RWPE2 (cell line): Measurements from ENCODE around the gene PBX2.

ENCODE experiments used
- ATAC-seq: fragments of 200-7000 bp; cut with Tn5 transposase; 3 replicates; pipeline ENCODE4 v1.9.1; 2021; ENCODE audit warnings: low read depth
- DNase-seq: peaks from one replicate; pipeline ENCODE4 v3.0.0-alpha.2; 2020; ENCODE audit warnings: low spot score
- H3K27ac ChIP-seq: fragments of 450-650 bp; 2 replicates; pipeline ENCODE4 v1.5.1; 2017; ENCODE audit warnings: mild to moderate bottlenecking; ENCODE audit not compliant: poor library complexity, severe bottlenecking
- H3K27me3 ChIP-seq: fragments of 250-450 bp; sonication (Bioruptor Pico); 2 replicates; pipeline ENCODE4 v1.5.1; 2021; ENCODE audit warnings: mild to moderate bottlenecking, moderate library complexity; ENCODE audit not compliant: insufficient read depth, poor library complexity, severe bottlenecking
- H3K36me3 ChIP-seq: fragments of 250-450 bp; sonication (Bioruptor Pico); 2 replicates; pipeline ENCODE4 v1.5.1; 2020; ENCODE audit warnings: low read depth, mild to moderate bottlenecking, moderate library complexity
- H3K4me1 ChIP-seq: fragments of 250-450 bp; sonication (Bioruptor Pico); 2 replicates; pipeline ENCODE4 v1.5.1; 2021; ENCODE audit warnings: mild to moderate bottlenecking, moderate library complexity; ENCODE audit not compliant: insufficient read depth, poor library complexity, severe bottlenecking
- H3K4me3 ChIP-seq: fragments of 250-450 bp; sonication (Bioruptor Pico); 2 replicates; pipeline ENCODE4 v1.5.1; 2021; ENCODE audit warnings: mild to moderate bottlenecking, moderate library complexity; ENCODE audit not compliant: severe bottlenecking
- H3K9me3 ChIP-seq: fragments of 250-450 bp; sonication (Bioruptor Pico); 2 replicates; pipeline ENCODE4 v1.5.1; 2021; ENCODE audit warnings: mild to moderate bottlenecking, moderate library complexity; ENCODE audit not compliant: severe bottlenecking
- TF ChIP-seq, protein P1 (sequence below): fragments of 450-650 bp; IDR thresholded peaks from one replicate; pipeline ENCODE4 v1.5.1; 2017; ENCODE audit warnings: mild to moderate bottlenecking, moderate library complexity; ENCODE audit not compliant: poor library complexity, severe bottlenecking

Gene PBX2

GRCh38 chr6:32203426-32204267 is 13.6 kb upstream of the PBX2 start:
- Histone ChIP-seq H3K4me3 (no peak overlapping the region), H3K36me3 (no peaks in the 10 kb centered on the region), H3K27ac (no peak overlapping the region), H3K4me1 (no peaks in the 10 kb centered on the region), H3K27me3 (no peaks in the 10 kb centered on the region), H3K9me3 (no peaks in the 10 kb centered on the region)
- TF ChIP-seq, protein P1, sequence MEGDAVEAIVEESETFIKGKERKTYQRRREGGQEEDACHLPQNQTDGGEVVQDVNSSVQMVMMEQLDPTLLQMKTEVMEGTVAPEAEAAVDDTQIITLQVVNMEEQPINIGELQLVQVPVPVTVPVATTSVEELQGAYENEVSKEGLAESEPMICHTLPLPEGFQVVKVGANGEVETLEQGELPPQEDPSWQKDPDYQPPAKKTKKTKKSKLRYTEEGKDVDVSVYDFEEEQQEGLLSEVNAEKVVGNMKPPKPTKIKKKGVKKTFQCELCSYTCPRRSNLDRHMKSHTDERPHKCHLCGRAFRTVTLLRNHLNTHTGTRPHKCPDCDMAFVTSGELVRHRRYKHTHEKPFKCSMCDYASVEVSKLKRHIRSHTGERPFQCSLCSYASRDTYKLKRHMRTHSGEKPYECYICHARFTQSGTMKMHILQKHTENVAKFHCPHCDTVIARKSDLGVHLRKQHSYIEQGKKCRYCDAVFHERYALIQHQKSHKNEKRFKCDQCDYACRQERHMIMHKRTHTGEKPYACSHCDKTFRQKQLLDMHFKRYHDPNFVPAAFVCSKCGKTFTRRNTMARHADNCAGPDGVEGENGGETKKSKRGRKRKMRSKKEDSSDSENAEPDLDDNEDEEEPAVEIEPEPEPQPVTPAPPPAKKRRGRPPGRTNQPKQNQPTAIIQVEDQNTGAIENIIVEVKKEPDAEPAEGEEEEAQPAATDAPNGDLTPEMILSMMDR, result no peak
- ATAC-seq, result no peak
- DNase-seq, result no peak

DNA sequence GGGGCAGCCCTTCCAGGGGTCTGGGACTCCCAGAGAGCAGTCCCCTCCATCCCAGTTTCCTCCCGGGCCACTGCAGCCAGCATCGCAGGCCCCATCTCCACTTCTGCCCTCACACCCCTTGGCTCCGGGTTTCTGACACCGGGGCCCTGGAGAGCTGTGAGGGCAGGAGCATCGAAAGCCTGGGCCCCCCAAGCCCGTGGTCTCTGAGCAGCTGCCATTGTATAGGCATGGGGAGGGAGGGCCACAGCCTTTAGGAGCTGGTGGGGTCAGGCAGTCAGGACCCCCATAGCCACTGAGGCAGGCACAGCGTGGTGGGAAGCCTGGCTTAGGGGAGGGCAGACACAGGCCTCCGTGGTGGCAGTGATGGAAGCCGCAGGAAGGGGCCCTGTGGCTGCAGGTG is 12.2 kb upstream of the PBX2 start:
- TF ChIP-seq, protein P1, result no peak
- Histone ChIP-seq H3K4me1 (no peaks in the 10 kb centered on the region), H3K27ac (no peak overlapping the region), H3K9me3 (no peaks in the 10 kb centered on the region), H3K36me3 (no peaks in the 10 kb centered on the region), H3K27me3 (no peaks in the 10 kb centered on the region), H3K4me3 (no peak overlapping the region)
- DNase-seq (no peak), ATAC-seq (no peak)

- Histone ChIP-seq H3K27me3 (no peaks in the 10 kb centered on the region), H3K4me3 (no peak overlapping the region), H3K4me1 (no peaks in the 10 kb centered on the region), H3K9me3 (no peaks in the 10 kb centered on the region), H3K36me3 (no peaks in the 10 kb centered on the region), H3K27ac (no peak overlapping the region)
- DNase-seq (no peak), ATAC-seq (no peak)
- TF ChIP-seq, protein P1, result no peak
These were observed 10.9 kb upstream of the PBX2 start for GRCh38 chr6:32200711-32201475.

DNA sequence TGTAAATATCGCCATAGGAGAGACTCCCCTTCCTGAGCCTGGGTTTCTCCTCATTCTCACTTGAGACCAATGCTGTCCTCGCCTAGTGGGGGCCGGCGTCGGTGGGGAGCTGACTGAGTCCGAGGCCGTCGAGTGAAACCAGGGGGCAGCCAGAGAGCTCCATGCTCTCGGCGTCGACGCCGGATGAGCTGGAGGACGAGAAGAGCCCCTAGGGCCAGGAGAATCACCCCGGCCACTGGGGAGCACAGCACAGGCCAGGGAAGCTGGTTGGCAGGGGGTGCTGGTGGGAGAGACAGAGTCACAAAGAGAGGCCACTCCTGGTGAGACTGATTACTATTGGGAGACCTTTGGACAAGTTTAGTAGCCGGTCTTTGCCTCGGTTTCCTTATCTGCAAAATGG is 8.9 kb upstream of the PBX2 start:
- no peaks in the 10 kb centered on the region for H3K27me3 ChIP-seq
- H3K4me1 ChIP-seq, result peaks cover 2% of the 10 kb centered on the region
- H3K36me3 ChIP-seq, result no peaks in the 10 kb centered on the region
- no peak overlapping the region for H3K27ac ChIP-seq
- H3K4me3 ChIP-seq, result no peak overlapping the region
- TF ChIP-seq, protein P1, result no peak
- no peak for ATAC-seq
- H3K9me3 ChIP-seq, result no peaks in the 10 kb centered on the region
- DNase-seq, result no peak
